Stimulated activated CD8-positive, alpha-beta memory T cell treated with anti-CD3 and anti-CD28 coated beads, Interleukin-7, amount 100 ng/mL, for 24 hours (primary cell): Measurements from ENCODE around the gene CAMP.
"Not testable (repeated sequence)": the region's sequence is repeated elsewhere in the genome, so short reads cannot be mapped to it uniquely, and the experiment has no call there.

Experiments
- DNase-seq: peaks from one replicate; pipeline ENCODE4 v3.0.0-alpha.2; 2020; ENCODE audit warnings: low read depth

The CAMP gene, protein sequence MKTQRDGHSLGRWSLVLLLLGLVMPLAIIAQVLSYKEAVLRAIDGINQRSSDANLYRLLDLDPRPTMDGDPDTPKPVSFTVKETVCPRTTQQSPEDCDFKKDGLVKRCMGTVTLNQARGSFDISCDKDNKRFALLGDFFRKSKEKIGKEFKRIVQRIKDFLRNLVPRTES

DNA sequence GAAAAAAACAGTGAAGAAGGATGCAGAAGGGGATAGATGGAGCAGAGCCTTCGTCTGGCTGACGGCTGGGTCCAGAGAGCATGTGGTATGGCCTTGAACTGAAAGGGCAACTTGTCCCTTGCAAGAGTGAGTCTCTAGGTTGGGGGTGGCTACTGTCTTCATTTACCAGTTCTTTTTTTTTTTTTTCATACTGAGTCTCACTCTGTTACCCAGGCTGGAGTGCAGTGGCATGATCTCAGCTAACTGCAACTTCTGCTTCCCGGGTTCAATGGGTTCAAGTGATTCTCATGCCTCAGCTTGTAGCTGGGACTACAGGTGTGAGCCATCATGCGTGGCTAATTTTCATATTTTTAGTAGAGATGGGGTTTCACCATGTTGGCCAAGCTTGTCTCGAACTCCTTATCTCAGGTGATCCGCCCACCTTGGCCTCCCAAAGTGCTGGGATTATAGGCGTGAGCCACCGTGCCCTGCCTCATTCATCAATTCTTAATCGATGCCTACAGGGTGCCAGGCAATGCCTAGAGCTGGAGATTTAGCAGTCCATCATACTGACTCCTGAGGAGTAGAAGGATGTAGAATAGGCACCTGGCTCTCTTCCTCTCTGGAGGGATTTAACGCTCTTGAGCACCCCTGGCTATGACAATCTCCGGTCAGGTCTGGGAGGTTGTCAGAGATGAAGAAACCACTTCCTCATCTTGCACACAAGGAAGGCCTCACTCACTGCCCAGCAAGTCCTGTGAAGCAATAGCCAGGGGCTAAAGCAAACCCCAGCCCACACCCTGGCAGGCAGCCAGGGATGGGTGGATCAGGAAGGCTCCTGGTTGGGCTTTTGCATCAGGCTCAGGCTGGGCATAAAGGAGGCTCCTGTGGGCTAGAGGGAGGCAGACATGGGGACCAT is at the start of gene CAMP:
TSS of gene CAMP (plus strand) at position 880 of the 898 bp plus-strand sequence. CDS start at position 897, 17 bp downstream.
- DNase-seq: no peak

DNA sequence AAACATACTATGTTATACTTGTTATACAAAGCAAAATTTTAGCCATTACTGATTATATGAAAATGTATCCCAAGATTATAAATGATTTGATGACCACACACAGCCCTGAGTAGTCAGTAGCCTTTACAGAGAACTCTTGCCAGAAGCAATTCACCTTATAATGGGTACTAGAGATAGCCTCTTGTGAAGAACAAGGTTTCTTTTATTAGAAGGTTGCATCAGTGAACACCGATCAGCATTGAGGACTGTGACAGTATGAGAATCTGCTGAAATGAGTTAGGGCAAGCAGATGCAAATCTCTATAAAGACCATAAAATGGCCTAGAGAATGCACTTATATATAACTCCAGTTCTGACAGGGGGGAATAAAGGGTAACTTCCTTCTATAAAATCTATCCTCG is 45.2 kb upstream of the CAMP start:
- no peak for DNase-seq

GRCh38 chr3:48180021-48180420 is 43.3 kb upstream of the CAMP start:
- no peak for DNase-seq

DNA sequence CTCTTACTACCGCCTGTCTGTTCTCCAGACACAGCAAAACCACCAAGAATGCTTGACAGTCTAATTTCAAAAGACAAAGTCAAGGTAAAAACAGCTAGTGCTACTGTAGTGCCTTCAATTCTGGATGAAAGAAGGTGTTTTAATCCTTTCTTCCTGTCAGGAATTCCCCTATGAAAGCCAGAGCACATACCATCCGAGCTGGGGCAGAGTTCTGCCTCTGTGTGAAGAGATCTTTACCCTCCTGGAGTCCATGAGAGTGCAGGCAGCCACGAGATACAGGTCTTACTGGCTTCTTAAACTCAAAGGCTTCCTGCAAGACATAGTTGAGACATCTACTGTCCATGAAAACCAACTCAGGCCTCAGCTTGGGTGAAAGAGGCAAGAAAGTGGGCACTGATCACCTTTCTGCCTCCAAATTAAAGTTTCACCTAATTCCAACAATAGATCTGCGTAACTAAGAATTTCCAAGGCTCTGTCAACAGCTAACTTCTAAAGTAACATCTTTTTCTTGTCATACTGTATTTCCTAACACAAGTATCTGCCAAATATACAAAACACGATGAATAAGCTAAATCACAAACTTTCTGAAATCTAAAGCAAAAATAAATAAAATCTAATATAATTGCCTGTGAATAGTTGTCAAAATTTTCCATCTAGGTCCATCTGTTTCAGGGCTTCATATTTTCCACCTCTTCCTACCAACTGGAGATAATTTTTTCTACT is 42.6 kb upstream of the CAMP start:
- DNase-seq: no peak

GRCh38 chr3:48184299-48184698 is 39.0 kb upstream of the CAMP start:
- DNase-seq: no peak

- DNase-seq: no peak
These were observed 38.2 kb upstream of the CAMP start for GRCh38 chr3:48185129-48185528.

GRCh38 chr3:48186631-48187300 is 36.5 kb upstream of the CAMP start:
- DNase-seq: no peak

DNA sequence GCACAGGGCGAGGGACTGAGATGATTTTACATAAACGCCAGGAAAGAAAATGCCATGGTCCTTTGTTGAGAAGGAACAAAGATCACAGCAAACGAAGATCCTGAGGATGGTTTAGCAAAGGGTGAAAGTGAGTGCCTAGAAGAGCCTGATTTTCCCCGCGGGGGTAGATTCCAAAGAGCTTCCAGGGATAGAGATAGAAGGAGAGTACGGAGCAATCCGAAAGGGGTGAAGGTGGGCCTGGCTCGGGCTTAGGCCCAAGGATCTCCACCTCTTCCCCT is 36.1 kb upstream of the CAMP start:
- DNase-seq: no peak

DNA sequence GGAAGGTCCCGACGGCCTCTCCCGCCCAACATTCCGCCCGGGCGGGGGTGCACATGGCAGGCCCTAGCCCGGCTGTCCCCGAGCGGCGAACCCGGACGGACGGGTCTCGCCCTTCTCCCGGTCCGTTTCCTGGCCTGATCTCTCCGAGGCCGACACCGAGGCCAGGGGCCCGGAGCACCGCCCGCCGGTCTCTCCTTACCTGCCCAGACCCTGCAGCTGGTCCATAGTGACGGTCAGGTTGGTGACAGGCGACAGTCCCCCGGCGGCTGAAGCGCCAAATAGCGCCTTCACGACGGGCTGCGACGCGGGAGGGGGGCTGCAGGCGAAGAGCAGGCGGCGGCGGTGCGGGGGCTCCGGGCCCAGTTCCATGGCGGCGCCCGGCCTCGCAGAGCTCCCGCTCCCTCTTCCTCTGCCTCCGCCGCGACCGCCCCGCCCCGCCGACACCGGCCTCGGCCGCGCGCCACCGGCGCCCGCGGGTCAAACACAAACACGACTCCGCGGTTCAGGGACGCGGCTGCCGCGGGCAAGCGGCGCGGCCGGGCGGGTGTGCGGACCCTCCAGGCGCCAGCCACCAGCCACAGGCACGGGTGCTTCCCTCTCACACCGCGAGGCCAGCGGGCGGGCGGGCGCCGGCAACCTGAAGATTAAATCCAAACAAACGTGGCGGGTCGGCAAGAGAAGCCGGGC is 35.6 kb upstream of the CAMP start:
- no peak for DNase-seq

DNA sequence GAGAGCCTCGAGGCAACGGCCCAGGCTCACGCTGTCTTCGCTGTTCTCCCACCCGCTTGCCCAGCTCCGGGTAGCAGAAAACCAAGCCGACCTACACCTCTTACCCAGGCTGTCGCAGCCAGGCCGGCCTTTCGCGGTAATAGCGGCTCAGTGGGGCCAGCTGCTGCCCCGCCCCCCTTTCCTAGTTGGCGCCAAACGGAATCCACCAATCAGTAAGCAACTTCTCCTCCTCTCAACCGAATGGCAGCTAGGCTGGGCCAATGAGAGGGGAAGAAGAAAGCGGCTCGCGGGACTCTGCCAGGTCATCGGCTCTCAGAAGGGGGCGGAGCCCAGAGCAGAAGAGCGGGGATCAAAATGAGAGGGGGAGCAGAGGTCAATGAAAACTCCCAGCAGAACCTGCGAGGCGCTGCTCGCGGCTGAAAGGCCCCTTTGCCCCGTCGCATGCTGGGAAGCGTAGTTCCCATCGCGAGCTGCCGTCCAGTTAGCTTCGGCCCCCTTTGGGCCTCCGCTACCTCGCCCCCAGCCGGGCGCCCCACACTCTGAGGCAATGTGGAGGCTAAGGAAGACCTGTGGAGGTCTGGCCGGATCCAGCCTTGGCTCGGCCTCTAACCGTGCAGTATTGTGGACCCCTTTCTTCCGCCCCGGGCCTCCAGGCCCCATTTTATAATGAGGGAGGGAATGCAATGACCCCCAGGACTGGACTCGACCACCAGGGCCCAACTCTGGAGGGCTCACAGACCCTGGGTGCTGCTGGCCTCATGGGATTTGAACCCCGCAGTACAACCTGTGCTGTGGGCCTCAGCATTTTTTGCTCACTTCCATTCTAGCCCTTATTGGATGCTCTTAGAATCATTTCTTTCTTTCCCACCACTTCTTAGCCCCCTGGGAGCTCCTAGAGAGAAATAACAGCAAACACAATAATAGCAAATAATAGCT is 34.8 kb upstream of the CAMP start, which contains the start of gene CDC25A:
TSS of gene CDC25A (minus strand) at position 152 of the 936 bp plus-strand sequence. CDS start 470 bp downstream, outside the sequence.
- peak; percentile 82 for DNase-seq

DNA sequence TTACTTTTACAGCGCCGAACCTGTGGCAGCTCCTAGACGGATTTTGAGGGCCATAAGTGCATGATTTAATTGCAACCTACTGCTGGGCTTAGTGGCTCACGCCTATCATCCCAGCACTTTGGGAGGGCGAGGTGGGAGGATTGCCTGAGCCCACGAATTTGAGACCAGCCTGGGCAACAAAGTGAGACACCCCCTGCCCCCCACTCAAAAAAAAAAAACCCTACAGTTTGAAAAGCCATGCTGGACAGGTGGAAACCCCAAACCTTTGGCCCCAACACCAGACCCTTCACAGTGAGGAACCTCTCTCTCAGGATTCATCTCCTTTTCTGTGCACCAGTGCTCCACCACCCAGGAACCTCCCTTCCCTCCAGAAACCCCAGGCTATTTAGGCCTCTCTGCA is 34.0 kb upstream of the CAMP start:
- DNase-seq: no peak

GRCh38 chr3:48190911-48191310 is 32.4 kb upstream of the CAMP start:
- DNase-seq: no peak

- DNase-seq: no peak
These were observed 28.7 kb upstream of the CAMP start for GRCh38 chr3:48194446-48195071.

DNA sequence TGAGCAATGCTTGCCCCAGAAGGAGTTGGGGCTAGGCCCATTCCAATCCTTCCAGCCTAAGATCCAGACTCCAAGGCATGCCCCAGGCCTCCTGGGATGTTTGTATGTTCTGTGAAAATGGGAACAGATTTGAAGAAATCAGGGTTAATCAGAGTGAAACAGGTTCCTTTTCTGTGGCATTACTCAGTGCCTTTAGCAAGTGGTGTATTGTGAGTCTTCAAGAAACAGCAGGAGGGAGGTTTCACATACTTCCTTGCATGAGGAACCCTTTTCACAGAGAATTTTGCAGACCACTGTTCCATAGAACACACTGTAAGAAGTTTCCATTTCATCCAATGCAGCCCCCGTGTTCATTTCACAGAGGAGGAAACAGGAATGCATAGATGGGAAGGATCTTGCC is 26.7 kb upstream of the CAMP start:
- DNase-seq: no peak

DNA sequence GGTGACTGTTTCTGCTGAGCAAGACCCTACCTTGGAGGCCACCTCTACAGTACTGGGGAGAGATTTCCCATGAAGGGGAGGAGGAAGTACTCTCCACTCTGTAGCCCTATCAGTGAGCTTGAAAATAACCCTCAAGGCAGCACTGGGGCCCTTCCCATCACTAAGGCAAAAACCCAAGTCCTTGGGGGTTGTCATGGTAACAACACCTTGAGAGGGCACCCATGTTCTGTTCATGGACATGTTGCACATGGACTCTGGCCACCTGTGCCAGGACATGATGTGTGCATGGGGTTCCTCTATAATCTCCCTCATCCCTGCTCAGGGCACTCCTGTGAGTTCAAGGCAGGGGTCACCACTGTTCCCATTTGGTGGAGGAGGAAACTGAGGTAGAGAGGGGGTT is 24.2 kb upstream of the CAMP start:
- no peak for DNase-seq

- no peak for DNase-seq
These were observed 20.7 kb upstream of the CAMP start for GRCh38 chr3:48202632-48203031.

- DNase-seq: no peak
These were observed 15.2 kb upstream of the CAMP start for GRCh38 chr3:48208076-48208475.

- no peak for DNase-seq
These were observed 13.8 kb upstream of the CAMP start for GRCh38 chr3:48209445-48209844.

GRCh38 chr3:48210534-48210933 is 12.8 kb upstream of the CAMP start:
- not testable (repeated sequence) for DNase-seq

DNA sequence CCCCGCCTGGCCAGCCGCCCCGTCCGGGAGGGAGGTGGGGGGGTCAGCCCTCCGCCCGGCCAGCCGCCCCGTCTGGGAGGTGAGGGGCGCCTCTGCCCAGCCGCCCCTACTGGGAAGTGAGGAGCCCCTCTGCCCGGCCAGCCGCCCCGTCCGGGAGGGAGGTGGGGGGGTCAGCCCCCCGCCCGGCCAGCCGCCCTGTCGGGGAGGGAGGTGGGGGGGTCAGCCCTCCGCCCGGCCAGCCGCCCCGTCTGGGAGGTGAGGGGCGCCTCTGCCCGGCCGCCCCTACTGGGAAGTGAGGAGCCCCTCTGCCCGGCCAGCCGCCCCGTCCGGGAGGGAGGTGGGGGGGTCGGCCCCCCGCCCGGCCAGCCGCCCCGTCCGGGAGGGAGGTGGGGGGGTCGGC is 11.5 kb upstream of the CAMP start:
- DNase-seq: not testable (repeated sequence)
